Activated CD8-positive, alpha-beta T cell treated with anti-CD3 and anti-CD28 coated beads, Interleukin-2, amount 10 ng/mL, durations not matched to agents 7 days and 5 days (primary cell): ENCODE measurements around the gene DUSP22. TPM values are rescaled to one million over a fixed set of nuclear protein-coding genes. Genes with fewer than 3 reads are reported as not detected.

Source experiments
- ATAC-seq: fragments of 150-1000 bp; cut with Tn5 transposase; one replicate; pipeline ENCODE4 v1.10.0; 2021; ENCODE audit warnings: moderate library complexity
- CTCF ChIA-PET: fragments of 350-600 bp; sonication (Branson Sonifier 250); formaldehyde crosslinking; loops from one replicate; lab custom pipeline; 2021; ENCODE audit warnings: antibody characterized with exemption; lab: Charles Lee
- POLR2A ChIA-PET: fragments of 350-600 bp; sonication (Branson Sonifier 250); formaldehyde crosslinking; loops from one replicate; lab custom pipeline; 2021; ENCODE audit warnings: antibody characterized with exemption; lab: Charles Lee
- DNase-seq: peaks from one replicate; pipeline ENCODE4 v3.0.0-alpha.2; 2020
- H3K27ac Mint-ChIP-seq: one replicate; pipeline ENCODE4 v1.8.0; 2021; ENCODE audit warnings: mild to moderate bottlenecking, mixed read lengths
- H3K27me3 Mint-ChIP-seq: one replicate; pipeline ENCODE4 v1.8.0; 2021; ENCODE audit warnings: low read depth, mixed read lengths
- H3K36me3 Mint-ChIP-seq: one replicate; pipeline ENCODE4 v1.8.0; 2021; ENCODE audit warnings: low read depth, mixed read lengths
- H3K4me1 Mint-ChIP-seq: one replicate; pipeline ENCODE4 v1.8.0; 2021; ENCODE audit warnings: low read depth, mixed read lengths
- H3K4me3 Mint-ChIP-seq: one replicate; pipeline ENCODE4 v1.8.0; 2021; ENCODE audit warnings: mild to moderate bottlenecking, mixed read lengths
- H3K9me3 Mint-ChIP-seq: one replicate; pipeline ENCODE4 v1.8.0; 2022; ENCODE audit warnings: mixed read lengths; ENCODE audit not compliant: insufficient read depth
- total RNA-seq, 2 experiments: library from RNA; stranded (reverse); gene quantifications; one replicate each; pipeline ENCODE4 v1.2.3, GENCODE V29; 2021

Gene DUSP22
- total RNA-seq, 2 experiments from 2014 or later, result 32.6 to 33.2 TPM

DNA sequence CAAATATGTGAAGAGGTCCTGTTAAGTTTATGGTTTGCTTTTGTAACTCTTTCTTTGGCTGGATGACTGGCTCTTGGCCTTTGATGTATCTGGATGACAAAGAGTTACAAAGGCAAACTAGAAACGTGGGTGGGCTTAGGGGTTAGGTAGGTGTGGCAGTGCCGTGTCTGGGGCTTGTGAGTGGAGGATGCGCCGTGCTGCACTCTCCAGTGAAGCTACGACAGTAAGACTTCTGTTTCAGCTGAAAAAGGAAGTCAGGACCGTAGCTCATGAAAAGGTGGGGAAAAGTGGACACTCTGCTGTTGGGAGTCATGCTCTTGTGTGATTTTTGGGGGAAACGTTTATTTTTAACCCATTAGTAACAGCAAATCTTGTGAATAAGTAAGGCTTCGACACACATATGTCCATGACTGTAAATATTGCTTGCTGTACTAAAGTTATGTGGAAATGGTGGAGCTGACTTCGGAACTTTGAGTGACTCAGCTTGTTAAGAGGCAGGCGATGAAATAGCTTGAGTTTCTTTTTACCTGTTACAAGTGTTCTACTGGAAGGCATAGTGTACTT lies 45.6 kb downstream of the DUSP22 start:
- ChIA-PET POLR2A (interaction anchor here (0.7 to 5.8 kb wide), 15 partner anchors 10 to 221 kb away, joined by 3 to 80 read pairs (median 3); partner anchors contain the start of genes DUSP22 and IRF4), CTCF (interaction anchor here (0.6 to 4.7 kb wide), 24 partner anchors 16 to 154 kb away, joined by 3 to 28 read pairs (median 4); no protein-coding TSS in a partner anchor)
- peak; percentile 66 for DNase-seq
- ATAC-seq, result peak; percentile 45
- peaks cover 7% of the 10 kb centered on the region for H3K36me3 Mint-ChIP-seq
- H3K9me3 Mint-ChIP-seq, result no peaks in the 10 kb centered on the region
- H3K27me3 Mint-ChIP-seq, result no peaks in the 10 kb centered on the region
- H3K4me1 Mint-ChIP-seq, result peaks cover 75% of the 10 kb centered on the region
- H3K4me3 Mint-ChIP-seq, result peak overlapping the region; percentile 65
- peak overlapping the region; percentile 89 for H3K27ac Mint-ChIP-seq

DNA sequence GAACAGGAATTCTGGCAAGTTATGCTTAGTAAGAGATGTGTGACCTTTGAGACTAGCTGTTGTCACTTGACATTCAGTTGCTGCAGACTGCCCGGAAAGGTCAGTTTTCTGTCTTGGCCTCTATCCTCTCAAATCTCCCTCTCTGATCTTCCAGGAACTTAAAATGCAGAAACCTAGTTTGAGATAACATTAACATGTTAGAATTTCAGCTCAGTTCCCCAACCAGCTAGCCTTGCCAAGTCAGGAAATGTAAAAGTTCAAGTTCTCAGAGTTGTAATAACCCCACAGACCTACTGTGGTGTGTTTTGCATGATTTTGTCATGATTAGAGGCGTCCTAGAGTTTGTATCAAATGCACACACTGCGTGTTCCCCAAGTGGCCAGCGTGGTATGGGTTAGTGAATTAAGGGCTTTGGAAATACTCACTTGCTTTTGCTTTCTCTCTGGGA lies 46.6 kb downstream of the DUSP22 start:
- peak; percentile 73 for DNase-seq
- peaks cover 82% of the 10 kb centered on the region for H3K4me1 Mint-ChIP-seq

DNA sequence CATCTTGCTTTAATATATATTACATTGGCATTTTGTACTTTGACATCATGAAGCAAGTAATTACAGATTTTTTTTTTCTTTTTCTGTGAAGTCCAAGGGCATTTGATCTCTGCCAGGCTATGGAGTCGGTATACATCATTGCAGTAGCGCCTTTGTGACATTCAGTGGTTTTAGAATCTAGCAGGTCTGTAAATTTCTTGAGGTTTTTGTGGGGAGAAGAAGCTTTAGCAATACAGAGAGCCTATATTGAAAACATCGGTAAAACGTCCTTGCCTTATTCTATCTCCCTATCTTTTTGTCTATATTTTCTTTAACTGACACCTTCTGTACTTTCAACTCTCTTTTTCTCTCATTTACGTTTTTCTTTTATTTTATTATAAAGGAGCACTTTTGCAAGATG lies 47.2 kb downstream of the DUSP22 start:
- Mint-ChIP-seq H3K27ac (peak overlapping the region; percentile 88), H3K9me3 (no peaks in the 10 kb centered on the region), H3K27me3 (no peaks in the 10 kb centered on the region), H3K36me3 (peaks cover 7% of the 10 kb centered on the region), H3K4me1 (peaks cover 84% of the 10 kb centered on the region), H3K4me3 (peak overlapping the region; percentile 70)
- ATAC-seq (peak; percentile 68), DNase-seq (peak; percentile 44)
- ChIA-PET CTCF (interaction anchor here (0.7 to 4.7 kb wide), 19 partner anchors 9 to 151 kb away, joined by 3 to 28 read pairs (median 4); no protein-coding TSS in a partner anchor), POLR2A (interaction anchor here (0.9 to 5.8 kb wide), 6 partner anchors 34 to 151 kb away, joined by 3 to 80 read pairs (median 6); partner anchors contain the start of genes DUSP22 and IRF4)

More for the DNA sequence above, 46.6 kb downstream of the DUSP22 start:
- Mint-ChIP-seq H3K4me3 (peak overlapping the region; percentile 70), H3K27me3 (no peaks in the 10 kb centered on the region), H3K9me3 (no peaks in the 10 kb centered on the region), H3K36me3 (peaks cover 7% of the 10 kb centered on the region), H3K27ac (peak overlapping the region; percentile 88)
- ChIA-PET CTCF (interaction anchor here (0.9 to 4.7 kb wide), 26 partner anchors 17 to 155 kb away, joined by 3 to 28 read pairs (median 4); no protein-coding TSS in a partner anchor), POLR2A (interaction anchor here (0.9 to 5.8 kb wide), 9 partner anchors 11 to 150 kb away, joined by 3 to 80 read pairs (median 4); partner anchors contain the start of genes DUSP22 and IRF4)
- peak; percentile 67 for ATAC-seq

DNA sequence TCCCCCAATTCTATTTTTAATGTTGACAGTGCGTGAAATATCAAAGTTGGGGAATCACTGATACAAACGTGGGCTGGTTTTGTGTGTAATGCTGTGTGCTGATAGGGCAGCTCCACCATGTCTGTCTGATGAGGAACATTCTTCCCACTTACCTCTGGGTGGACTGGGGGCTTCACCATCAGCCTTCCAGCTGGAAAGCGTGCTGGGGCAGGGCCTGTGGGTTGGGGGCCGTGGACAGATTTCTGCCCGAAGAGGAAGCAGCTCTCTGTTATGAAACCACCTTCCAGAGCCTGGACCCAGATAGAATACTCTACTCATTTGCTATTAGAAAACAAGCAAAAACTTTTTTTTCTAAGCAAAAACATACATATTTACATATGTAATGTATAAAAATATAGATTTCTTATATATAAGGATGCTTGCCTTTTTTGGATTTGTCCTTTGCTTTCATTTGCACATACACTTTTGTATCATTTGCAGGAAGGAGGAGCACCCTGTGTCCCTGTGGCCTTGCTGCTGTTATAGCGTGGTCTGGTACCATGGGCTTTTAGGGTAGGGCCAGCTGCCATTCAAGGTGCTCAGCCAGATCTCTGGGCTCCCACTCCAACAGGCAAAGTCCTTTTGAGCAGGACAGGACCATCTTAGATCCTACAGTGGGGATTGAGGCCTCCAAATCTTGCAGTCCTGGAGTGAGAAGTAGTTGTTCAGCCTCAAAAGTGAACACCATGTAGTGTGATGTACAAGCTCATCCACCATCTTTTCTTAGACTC lies 48.1 kb downstream of the DUSP22 start:
- DNase-seq (no peak), ATAC-seq (no peak)
- Mint-ChIP-seq H3K9me3 (no peaks in the 10 kb centered on the region), H3K36me3 (peaks cover 7% of the 10 kb centered on the region), H3K27me3 (no peaks in the 10 kb centered on the region), H3K27ac (peak overlapping the region; percentile 88), H3K4me3 (peak overlapping the region; percentile 70), H3K4me1 (peaks cover 93% of the 10 kb centered on the region)
- CTCF ChIA-PET, result interaction anchor here (0.7 to 4.7 kb wide), 15 partner anchors 8 to 153 kb away, joined by 3 to 28 read pairs (median 3); no protein-coding TSS in a partner anchor
- POLR2A ChIA-PET, result interaction anchor here (0.5 to 5.8 kb wide), 4 partner anchors 35 to 141 kb away, joined by 3 to 80 read pairs (median 8); partner anchors contain the start of genes DUSP22 and IRF4

DNA sequence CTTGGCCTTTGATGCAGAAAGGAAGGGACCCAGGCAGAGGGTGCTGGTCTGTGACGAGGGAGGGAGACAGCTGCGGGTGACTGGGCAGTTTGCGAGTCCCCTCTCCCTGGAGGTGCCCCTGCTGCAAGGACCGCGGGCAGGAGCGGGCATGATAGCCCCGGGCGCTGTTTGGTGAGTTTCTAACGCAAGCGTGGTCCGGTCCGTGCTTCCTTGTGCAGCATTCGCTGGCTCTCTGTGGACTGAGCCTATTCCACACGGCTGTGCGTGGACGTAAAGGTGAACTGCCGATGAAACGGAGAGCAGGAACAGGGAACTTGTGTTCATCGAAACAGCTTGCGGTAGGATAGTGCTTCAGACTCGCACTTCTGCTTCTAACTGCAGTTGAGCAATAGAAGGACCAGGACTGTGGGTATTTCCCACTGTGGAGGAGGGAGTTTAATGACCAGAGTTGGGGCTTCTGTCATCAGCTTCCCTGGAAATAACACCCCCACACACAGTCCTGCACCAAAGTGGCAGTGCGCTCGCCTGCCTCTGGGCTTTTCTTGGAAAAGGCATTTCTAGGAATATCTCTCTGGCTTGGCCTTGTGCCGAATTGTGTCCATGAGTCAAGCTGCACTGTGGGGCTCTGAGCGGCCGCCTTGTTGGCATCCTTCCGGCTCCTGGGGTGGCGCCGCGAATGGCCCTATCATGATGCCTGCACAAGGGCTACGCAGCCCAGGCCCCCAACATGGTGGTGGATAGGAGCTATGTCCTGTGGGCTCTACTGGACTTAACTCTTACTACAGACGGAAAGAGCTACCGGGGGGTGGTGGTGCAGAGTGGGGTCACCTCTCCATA lies 48.9 kb downstream of the DUSP22 start:
- no peak for DNase-seq
- H3K36me3 Mint-ChIP-seq, result peaks cover 7% of the 10 kb centered on the region
- peaks cover 87% of the 10 kb centered on the region for H3K4me1 Mint-ChIP-seq
- no peaks in the 10 kb centered on the region for H3K27me3 Mint-ChIP-seq
- ChIA-PET POLR2A (interaction anchor here (0.6 to 5.8 kb wide), 5 partner anchors 44 to 208 kb away, joined by 3 to 80 read pairs (median 3); partner anchors contain the start of genes DUSP22 and IRF4), CTCF (interaction anchor here (0.8 to 4.7 kb wide), 5 partner anchors 9 to 151 kb away, joined by 3 to 28 read pairs (median 5); no protein-coding TSS in a partner anchor)
- ATAC-seq, result no peak
- H3K4me3 Mint-ChIP-seq, result no peak overlapping the region
- H3K27ac Mint-ChIP-seq, result peak overlapping the region; percentile 73
- no peaks in the 10 kb centered on the region for H3K9me3 Mint-ChIP-seq

DNA sequence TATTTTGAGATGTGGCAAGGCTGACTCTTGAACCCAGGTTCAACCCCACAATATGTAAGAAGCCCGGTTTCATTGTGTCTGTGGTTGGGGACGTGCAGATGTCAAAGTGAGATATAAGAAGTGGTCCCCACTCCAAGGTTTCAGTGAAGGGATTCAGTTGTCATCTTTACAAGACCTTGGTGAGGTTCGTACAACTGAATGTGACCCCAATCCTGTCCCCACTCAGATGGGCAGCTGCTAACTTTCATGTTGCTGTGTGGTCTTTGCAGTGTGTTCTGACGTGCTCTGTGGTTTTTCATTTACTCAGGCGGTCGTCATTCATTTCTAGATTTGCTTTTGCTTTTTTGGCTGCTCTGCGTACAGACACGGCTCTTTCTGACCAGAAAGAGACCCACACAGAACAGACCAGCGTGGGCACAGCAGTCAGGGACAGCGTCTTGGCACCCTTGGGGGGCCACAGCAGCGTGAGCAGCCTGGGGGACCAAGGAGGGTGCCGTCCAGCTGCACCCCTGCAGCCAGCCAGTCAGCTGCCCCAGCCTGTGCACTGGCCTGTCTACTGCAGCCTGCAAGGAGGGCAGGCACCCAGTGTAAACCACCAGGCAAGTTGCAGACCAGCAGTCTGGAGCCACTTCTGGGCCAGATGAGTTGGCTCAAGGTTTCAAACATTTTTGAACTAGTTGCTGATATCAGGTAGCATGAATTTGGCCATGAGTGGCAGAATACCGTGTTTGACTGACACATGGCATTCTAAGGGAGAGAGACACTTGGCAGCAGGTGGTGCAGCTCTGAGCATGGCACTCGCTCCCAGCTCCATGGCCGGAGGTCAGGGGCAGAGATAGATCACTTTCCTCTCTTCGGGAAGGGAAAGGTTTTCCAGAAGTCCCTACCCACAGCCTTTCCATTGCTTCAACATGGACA lies 49.9 kb downstream of the DUSP22 start:
- H3K27me3 Mint-ChIP-seq, result no peaks in the 10 kb centered on the region
- H3K9me3 Mint-ChIP-seq, result no peaks in the 10 kb centered on the region
- DNase-seq, result peak; percentile 55
- POLR2A ChIA-PET, result interaction anchor here (0.6 to 3.1 kb wide), 5 partner anchors 9 to 207 kb away, joined by 3 to 10 read pairs (median 3); partner anchors contain the start of gene DUSP22
- peaks cover 78% of the 10 kb centered on the region for H3K4me1 Mint-ChIP-seq
- peak overlapping the region; percentile 73 for H3K27ac Mint-ChIP-seq
- ATAC-seq, result peak; percentile 7
- CTCF ChIA-PET, result interaction anchor here (1.1 to 2.0 kb wide), 2 partner anchors 49 to 152 kb away, joined by 3 to 11 read pairs; no protein-coding TSS in a partner anchor
- H3K36me3 Mint-ChIP-seq, result peaks cover 9% of the 10 kb centered on the region
- H3K4me3 Mint-ChIP-seq, result peak overlapping the region; percentile 36

DNA sequence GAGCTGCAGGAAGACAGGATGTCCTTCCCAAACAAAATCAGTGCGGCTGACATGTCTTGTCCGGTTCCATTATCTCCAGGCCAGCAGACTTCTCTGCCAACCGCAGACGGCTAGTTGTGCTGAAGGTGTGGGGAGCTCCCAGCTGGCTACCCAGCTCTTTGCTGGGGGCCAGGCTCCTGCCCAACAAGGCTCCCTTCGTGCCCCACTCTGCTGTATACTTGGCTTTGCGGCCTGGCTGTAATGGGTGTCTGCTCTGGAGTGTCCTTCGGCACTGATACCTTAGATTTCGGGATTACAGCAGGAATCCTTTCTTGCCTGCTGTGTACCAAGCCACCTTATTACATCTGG lies 50.5 kb downstream of the DUSP22 start:
- Mint-ChIP-seq H3K4me1 (peaks cover 71% of the 10 kb centered on the region), H3K27ac (peak overlapping the region; percentile 73), H3K36me3 (peaks cover 14% of the 10 kb centered on the region), H3K27me3 (no peaks in the 10 kb centered on the region), H3K9me3 (no peaks in the 10 kb centered on the region), H3K4me3 (no peak overlapping the region)
- DNase-seq (no peak), ATAC-seq (no peak)
- ChIA-PET CTCF (interaction anchor here (2.0 kb wide), 1 partner anchor 153 kb away, joined by 11 read pairs; no protein-coding TSS in a partner anchor), POLR2A (interaction anchor here (0.9 to 1.4 kb wide), 2 partner anchors 9 to 206 kb away, joined by 3 read pairs; no protein-coding TSS in a partner anchor)

DNA sequence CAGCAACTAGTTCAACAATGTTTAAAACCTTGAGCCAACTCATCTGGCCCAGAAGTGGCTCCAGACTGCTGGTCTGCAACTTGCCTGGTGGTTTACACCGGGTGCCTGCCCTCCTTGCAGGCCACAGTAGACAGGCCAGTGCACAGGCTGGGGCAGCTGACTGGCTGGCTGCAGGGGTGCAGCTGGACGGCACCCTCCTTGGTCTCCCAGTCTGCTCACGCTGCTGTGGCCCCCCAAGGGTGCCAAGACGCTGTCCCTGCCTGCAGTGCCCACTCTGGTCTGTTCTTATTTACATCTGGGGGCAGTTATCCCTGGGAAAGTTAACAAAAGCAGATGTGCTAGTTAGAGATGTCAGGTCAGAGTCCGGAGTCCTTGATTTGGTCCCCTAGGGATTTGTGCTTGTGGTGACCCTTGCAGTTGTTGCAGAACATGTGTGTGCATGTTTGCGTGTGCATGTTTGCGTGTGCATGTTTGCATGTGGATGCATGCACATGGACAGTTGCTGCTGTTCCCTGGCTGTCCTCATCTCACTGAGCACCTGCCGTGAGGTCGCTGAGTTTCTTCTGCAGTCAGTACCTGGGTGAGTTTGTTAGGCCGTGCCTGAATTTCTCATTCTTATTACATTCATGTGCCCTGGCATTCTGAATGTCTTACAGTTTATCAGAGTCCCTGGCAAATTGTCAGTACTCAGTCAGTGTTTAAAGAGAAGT lies 51.1 kb downstream of the DUSP22 start:
- POLR2A ChIA-PET, result no interaction called here
- no peak overlapping the region for H3K4me3 Mint-ChIP-seq

DNA sequence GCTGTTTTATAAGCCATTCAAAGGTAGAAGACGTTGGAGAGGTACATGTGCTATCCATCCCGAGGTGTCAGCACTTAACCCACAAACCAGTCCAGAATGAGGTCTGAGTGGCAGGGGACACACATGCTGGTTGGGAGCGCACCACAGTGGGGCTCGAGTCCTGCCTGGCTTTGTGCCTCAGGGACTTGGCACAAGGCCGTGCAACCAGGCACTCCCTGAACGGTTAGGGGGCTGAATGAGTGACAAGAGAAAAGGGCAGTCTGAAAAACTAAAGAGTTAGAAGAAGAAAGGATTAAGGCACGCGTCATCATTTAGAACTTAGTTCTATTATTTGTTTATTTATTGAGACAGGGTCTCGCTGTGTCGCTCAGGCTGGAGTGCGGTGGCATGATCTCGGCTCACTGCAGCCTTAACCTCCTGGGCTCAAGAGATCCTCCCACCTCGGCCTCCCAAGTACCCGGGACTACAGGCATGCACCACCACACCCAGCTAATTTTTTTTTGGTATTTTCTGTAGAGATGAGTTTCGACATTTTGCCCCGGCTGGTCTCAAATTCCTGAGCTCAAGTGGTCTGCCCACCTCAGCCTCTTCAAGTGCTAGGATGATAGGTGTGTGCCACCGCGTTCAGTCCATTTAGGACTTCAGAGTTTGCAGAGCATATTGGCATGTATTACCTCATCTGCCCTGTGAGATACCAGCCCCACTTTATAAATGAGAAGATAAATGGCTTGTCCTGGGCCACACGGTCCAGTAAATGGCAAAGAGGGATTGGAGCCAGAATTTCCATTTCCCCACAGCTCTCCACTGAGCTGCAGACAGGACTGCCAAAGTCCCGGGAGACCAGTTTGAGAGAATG lies 51.9 kb downstream of the DUSP22 start:
- Mint-ChIP-seq H3K4me1 (peaks cover 59% of the 10 kb centered on the region), H3K9me3 (no peaks in the 10 kb centered on the region), H3K36me3 (peaks cover 21% of the 10 kb centered on the region), H3K4me3 (no peak overlapping the region), H3K27me3 (no peaks in the 10 kb centered on the region), H3K27ac (peak overlapping the region; percentile 30)
- ChIA-PET CTCF (interaction anchor here (1.7 kb wide), 1 partner anchor 119 kb away, joined by 3 read pairs; no protein-coding TSS in a partner anchor), POLR2A (interaction anchor here (1.2 kb wide), 1 partner anchor 47 kb away, joined by 3 read pairs; the partner anchor contains the start of gene IRF4)
- ATAC-seq (no peak), DNase-seq (no peak)

More for the DNA sequence above, 51.1 kb downstream of the DUSP22 start:
- Mint-ChIP-seq H3K36me3 (peaks cover 15% of the 10 kb centered on the region), H3K9me3 (no peaks in the 10 kb centered on the region), H3K27ac (no peak overlapping the region), H3K27me3 (no peaks in the 10 kb centered on the region), H3K4me1 (peaks cover 66% of the 10 kb centered on the region)
- CTCF ChIA-PET, result no interaction called here
- no peak for DNase-seq
- ATAC-seq, result no peak
